GM12878 (cell line): Measurements from ENCODE around the gene SELENOH. TPM values are rescaled to one million over a fixed set of nuclear protein-coding genes. Genes with fewer than 3 reads are reported as not detected.

Source experiments
- BMI1 ChIP-seq: fragments of 450-650 bp; IDR thresholded peaks from 2 replicates; pipeline ENCODE4 v1.6.1; 2016; ENCODE audit warnings: mild to moderate bottlenecking, moderate library complexity, borderline replicate concordance
- CBFB ChIP-seq: IDR thresholded peaks from 2 replicates; pipeline ENCODE4 v1.6.1; 2016; ENCODE audit warnings: antibody characterized with exemption, low read depth
- CBX5 ChIP-seq: sonication (generic); IDR thresholded peaks from 2 replicates; pipeline ENCODE4 v1.6.1; 2016; ENCODE audit warnings: low read depth, moderate library complexity, mild to moderate bottlenecking, inconsistent platforms
- CHD2 ChIP-seq: IDR thresholded peaks from 2 replicates; pipeline ENCODE4 v1.6.1; 2011; ENCODE audit warnings: low read depth, low read length, improper control_type of control experiment, borderline replicate concordance
- KAT2A ChIP-seq: conservative IDR thresholded peaks from 2 replicates; pipeline ENCODE4 v1.6.1; 2011; ENCODE audit warnings: low read depth, low read length; ENCODE audit not compliant: control insufficient read depth
- MEF2A ChIP-seq: IDR thresholded peaks from 2 replicates; pipeline ENCODE4 v1.6.1; 2011; ENCODE audit warnings: low read depth, mild to moderate bottlenecking, low read length, moderate library complexity; ENCODE audit not compliant: insufficient read depth
- MEF2B ChIP-seq: fragments of 450-650 bp; IDR thresholded peaks from 2 replicates; pipeline ENCODE4 v1.6.1; 2018; ENCODE audit warnings: mild to moderate bottlenecking, moderate library complexity; ENCODE audit not compliant: partially characterized antibody, poor library complexity, severe bottlenecking
- MYB ChIP-seq: fragments of 150-350 bp; IDR thresholded peaks from 2 replicates; pipeline ENCODE4 v1.6.1; 2014; ENCODE audit warnings: mild to moderate bottlenecking, low read depth, low read length, borderline replicate concordance
- NR2F1 ChIP-seq: fragments of 450-650 bp; conservative IDR thresholded peaks from 2 replicates; pipeline ENCODE4 v1.6.1; 2017; ENCODE audit warnings: mild to moderate bottlenecking
- POLR2A ChIP-seq: IDR thresholded peaks from 2 replicates; pipeline ENCODE4 v1.6.1; 2011; ENCODE audit warnings: low read depth, mild to moderate bottlenecking, low read length
- STAT3 ChIP-seq: IDR thresholded peaks from 2 replicates; pipeline ENCODE4 v1.6.1; 2011; ENCODE audit warnings: low read depth, low read length, improper control_type of control experiment
- TAF1 ChIP-seq: IDR thresholded peaks from 2 replicates; pipeline ENCODE4 v1.6.1; 2011; ENCODE audit warnings: mild to moderate bottlenecking, low read depth, low read length, borderline replicate concordance
- ZNF622 ChIP-seq: fragments of 450-650 bp; IDR thresholded peaks from 2 replicates; pipeline ENCODE4 v1.6.1; 2017; ENCODE audit warnings: mild to moderate bottlenecking, inconsistent platforms
- polyA plus RNA-seq, 11 experiments: library from polyadenylated mRNA; depleted of rRNA in 4 of 11; unstranded in 6 of 11; stranded (reverse) in 5 of 11; fragments of >200 nt; fragmentation: Nextera tagmentation in 4 of 11; fragmentation: Illumina TruSeq in 1 of 11; extraction: Ambion mirVana in 4 of 11; extraction: Trizol in 1 of 11; gene quantifications; 1 replicate in 1 of 11; 2 replicates in 10 of 11; pipeline versions ENCODE4 v1.2.1 to v1.2.3, GENCODE V29; 2011 to 2016; ENCODE audit warnings: inconsistent platforms in 2 of 11, missing spikeins in 2 of 11, low read depth in 1 of 11
- total RNA-seq, 4 experiments: library from RNA; depleted of rRNA in 3 of 4; stranded (reverse); fragments of >200 nt in 3 of 4; fragmentation: Illumina TruSeq in 1 of 4; extraction: Trizol in 1 of 4; gene quantifications; 2 replicates each; pipeline versions ENCODE4 v1.2.1 to v1.2.3, GENCODE V29; 2013 to 2021
- TF ChIP-seq, protein P1 (sequence below): fragments of 450-650 bp; IDR thresholded peaks from 2 replicates; pipeline ENCODE4 v1.6.1; 2017; ENCODE audit warnings: low read depth, mild to moderate bottlenecking, moderate library complexity
- TF ChIP-seq, protein P2 (sequence below): IDR thresholded peaks from 2 replicates; pipeline ENCODE4 v1.6.1; 2011; ENCODE audit warnings: borderline replicate concordance, low read depth, mild to moderate bottlenecking, moderate library complexity, mixed read lengths, low read length; ENCODE audit not compliant: insufficient read depth; ENCODE audit errors: extremely low read length
- TF ChIP-seq, protein P3 (sequence below): IDR thresholded peaks from 2 replicates; pipeline ENCODE4 v1.6.1; 2011; ENCODE audit warnings: mild to moderate bottlenecking, low read depth, low read length, moderate library complexity; ENCODE audit not compliant: insufficient replicate concordance
- TF ChIP-seq, protein P4 (sequence below): fragments of 450-650 bp; IDR thresholded peaks from 2 replicates; pipeline ENCODE4 v1.6.1; 2014; ENCODE audit warnings: mild to moderate bottlenecking
- TF ChIP-seq, protein P5 (sequence below): fragments of 450-650 bp; IDR thresholded peaks from 2 replicates; pipeline ENCODE4 v1.6.1; 2017; ENCODE audit warnings: mild to moderate bottlenecking, moderate library complexity

The SELENOH gene
- total and polyA plus RNA-seq, 10 of the 15 experiments (the other 5 are each of a cell fraction or from before 2014, with no cell fraction given): 20.3 to 458 (median 200) TPM

DNA sequence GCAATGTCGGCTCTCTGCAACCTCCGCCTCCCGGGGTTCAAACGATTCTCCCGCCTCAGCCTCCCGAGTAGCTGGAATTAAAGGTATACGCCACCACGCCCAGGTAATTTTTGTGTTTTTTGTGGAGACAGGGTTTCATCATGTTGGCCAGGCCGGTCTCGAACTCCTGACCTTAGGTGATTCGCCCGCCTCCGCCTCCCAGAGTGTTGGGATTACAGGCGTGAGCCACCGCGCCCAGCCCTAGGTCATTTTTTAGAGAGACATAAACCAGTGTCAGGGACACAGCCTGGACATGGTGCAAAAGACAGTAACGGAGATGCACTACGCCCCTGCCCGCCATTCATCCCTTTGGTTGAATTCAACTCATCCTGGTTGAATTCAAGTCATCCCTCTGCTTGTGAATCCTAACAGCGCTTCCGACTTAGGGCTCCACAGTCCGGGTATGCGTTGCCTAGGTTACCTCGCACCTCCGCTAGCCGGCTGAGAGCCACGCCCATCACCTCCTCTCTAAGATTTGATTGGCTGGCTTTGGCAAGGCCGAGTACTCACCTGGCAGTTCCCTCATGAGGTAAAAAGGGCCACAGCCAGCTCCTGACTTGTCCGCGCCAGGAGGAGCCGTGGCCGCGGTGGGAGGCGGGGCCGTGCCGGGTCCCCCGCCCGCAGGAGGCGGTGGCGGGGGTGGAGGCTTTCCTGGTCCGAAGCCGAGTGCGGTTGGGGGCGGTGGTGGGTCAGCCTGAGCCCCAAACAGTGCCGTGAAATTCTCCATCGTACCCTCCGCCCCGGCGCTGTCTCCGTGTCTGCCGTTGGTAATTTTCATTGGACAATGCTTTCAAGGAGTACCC lies 29.7 kb upstream of the SELENOH start, which contains the start of gene MED19 (continued):
- TF ChIP-seq POLR2A (peak; percentile 59; the same call in 1 of the 2 replicates), MYB (no peak), MEF2B (no peak), ZNF622 (no peak), STAT3 (no peak), BMI1 (peak; percentile 94), TAF1 (no peak), KAT2A (no peak), NR2F1 (no peak), MEF2A (no peak), CBX5 (no peak), CHD2 (no peak), CBFB (no peak)
- TF ChIP-seq, protein P1, sequence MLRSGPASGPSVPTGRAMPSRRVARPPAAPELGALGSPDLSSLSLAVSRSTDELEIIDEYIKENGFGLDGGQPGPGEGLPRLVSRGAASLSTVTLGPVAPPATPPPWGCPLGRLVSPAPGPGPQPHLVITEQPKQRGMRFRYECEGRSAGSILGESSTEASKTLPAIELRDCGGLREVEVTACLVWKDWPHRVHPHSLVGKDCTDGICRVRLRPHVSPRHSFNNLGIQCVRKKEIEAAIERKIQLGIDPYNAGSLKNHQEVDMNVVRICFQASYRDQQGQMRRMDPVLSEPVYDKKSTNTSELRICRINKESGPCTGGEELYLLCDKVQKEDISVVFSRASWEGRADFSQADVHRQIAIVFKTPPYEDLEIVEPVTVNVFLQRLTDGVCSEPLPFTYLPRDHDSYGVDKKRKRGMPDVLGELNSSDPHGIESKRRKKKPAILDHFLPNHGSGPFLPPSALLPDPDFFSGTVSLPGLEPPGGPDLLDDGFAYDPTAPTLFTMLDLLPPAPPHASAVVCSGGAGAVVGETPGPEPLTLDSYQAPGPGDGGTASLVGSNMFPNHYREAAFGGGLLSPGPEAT: no peak
- TF ChIP-seq, protein P2, sequence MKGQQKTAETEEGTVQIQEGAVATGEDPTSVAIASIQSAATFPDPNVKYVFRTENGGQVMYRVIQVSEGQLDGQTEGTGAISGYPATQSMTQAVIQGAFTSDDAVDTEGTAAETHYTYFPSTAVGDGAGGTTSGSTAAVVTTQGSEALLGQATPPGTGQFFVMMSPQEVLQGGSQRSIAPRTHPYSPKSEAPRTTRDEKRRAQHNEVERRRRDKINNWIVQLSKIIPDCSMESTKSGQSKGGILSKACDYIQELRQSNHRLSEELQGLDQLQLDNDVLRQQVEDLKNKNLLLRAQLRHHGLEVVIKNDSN: no peak
- TF ChIP-seq, protein P3, sequence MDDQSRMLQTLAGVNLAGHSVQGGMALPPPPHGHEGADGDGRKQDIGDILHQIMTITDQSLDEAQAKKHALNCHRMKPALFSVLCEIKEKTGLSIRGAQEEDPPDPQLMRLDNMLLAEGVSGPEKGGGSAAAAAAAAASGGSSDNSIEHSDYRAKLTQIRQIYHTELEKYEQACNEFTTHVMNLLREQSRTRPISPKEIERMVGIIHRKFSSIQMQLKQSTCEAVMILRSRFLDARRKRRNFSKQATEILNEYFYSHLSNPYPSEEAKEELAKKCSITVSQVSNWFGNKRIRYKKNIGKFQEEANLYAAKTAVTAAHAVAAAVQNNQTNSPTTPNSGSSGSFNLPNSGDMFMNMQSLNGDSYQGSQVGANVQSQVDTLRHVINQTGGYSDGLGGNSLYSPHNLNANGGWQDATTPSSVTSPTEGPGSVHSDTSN: peak; percentile 81
- TF ChIP-seq, protein P4, sequence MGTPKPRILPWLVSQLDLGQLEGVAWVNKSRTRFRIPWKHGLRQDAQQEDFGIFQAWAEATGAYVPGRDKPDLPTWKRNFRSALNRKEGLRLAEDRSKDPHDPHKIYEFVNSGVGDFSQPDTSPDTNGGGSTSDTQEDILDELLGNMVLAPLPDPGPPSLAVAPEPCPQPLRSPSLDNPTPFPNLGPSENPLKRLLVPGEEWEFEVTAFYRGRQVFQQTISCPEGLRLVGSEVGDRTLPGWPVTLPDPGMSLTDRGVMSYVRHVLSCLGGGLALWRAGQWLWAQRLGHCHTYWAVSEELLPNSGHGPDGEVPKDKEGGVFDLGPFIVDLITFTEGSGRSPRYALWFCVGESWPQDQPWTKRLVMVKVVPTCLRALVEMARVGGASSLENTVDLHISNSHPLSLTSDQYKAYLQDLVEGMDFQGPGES: no peak
- TF ChIP-seq, protein P5, sequence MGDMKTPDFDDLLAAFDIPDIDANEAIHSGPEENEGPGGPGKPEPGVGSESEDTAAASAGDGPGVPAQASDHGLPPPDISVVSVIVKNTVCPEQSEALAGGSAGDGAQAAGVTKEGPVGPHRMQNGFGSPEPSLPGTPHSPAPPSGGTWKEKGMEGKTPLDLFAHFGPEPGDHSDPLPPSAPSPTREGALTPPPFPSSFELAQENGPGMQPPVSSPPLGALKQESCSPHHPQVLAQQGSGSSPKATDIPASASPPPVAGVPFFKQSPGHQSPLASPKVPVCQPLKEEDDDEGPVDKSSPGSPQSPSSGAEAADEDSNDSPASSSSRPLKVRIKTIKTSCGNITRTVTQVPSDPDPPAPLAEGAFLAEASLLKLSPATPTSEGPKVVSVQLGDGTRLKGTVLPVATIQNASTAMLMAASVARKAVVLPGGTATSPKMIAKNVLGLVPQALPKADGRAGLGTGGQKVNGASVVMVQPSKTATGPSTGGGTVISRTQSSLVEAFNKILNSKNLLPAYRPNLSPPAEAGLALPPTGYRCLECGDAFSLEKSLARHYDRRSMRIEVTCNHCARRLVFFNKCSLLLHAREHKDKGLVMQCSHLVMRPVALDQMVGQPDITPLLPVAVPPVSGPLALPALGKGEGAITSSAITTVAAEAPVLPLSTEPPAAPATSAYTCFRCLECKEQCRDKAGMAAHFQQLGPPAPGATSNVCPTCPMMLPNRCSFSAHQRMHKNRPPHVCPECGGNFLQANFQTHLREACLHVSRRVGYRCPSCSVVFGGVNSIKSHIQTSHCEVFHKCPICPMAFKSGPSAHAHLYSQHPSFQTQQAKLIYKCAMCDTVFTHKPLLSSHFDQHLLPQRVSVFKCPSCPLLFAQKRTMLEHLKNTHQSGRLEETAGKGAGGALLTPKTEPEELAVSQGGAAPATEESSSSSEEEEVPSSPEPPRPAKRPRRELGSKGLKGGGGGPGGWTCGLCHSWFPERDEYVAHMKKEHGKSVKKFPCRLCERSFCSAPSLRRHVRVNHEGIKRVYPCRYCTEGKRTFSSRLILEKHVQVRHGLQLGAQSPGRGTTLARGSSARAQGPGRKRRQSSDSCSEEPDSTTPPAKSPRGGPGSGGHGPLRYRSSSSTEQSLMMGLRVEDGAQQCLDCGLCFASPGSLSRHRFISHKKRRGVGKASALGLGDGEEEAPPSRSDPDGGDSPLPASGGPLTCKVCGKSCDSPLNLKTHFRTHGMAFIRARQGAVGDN: no peak
